ENCODE results near the gene ACVR2B.

DNA sequence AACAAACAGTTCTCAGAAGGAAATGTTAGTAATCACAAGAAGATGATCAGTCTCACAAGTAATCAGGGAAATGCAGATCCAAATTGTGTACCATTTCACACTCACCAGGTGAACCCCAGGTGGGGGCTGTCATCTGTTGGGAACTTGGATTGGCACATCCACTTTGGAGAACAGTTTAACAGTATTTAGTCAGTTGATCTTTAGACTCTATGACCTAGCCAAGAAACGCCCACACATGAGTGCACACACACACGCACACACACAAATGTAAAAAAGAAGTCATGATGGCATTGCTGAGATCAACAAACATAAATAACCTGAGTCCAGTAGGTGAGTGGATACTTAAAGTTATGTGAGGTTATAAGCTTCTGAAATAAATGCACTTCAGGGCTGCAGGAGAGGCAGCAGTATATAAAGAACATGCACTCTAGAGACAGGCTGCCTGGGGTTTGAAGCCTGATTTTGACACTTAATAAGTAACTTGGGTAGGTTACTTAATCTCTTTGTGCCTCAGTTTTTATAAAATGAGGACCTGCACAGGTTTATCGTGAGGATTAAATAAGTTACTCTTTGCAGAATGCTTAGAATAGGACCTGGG lies 17.7 kb downstream of the ACVR2B start:
- TF ChIP-seq, protein P1, sequence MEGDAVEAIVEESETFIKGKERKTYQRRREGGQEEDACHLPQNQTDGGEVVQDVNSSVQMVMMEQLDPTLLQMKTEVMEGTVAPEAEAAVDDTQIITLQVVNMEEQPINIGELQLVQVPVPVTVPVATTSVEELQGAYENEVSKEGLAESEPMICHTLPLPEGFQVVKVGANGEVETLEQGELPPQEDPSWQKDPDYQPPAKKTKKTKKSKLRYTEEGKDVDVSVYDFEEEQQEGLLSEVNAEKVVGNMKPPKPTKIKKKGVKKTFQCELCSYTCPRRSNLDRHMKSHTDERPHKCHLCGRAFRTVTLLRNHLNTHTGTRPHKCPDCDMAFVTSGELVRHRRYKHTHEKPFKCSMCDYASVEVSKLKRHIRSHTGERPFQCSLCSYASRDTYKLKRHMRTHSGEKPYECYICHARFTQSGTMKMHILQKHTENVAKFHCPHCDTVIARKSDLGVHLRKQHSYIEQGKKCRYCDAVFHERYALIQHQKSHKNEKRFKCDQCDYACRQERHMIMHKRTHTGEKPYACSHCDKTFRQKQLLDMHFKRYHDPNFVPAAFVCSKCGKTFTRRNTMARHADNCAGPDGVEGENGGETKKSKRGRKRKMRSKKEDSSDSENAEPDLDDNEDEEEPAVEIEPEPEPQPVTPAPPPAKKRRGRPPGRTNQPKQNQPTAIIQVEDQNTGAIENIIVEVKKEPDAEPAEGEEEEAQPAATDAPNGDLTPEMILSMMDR (IDR thresholded peaks at IDR 0.05 in 2 of 3, conservative IDR thresholded peaks at IDR 0.05 in 1 of 3; ENCODE audit: borderline replicate concordance in 1 of 3, insufficient read depth in 1 of 3, low read depth in 2 of 3, low read length in 2 of 3) = no peak
- TF ChIP-seq POLR2AphosphoS5 (IDR thresholded peaks at IDR 0.05; ENCODE audit: low read depth, low read length) = no peak
- no peak for TF ChIP-seq JUND (IDR thresholded peaks at IDR 0.05)
- TF ChIP-seq, protein P2, sequence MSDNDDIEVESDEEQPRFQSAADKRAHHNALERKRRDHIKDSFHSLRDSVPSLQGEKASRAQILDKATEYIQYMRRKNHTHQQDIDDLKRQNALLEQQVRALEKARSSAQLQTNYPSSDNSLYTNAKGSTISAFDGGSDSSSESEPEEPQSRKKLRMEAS (IDR thresholded peaks at IDR 0.05) = no peak
- no peak for TF ChIP-seq POLR2A (IDR thresholded peaks at IDR 0.05; ENCODE audit: borderline replicate concordance, extremely low read depth, insufficient read depth, insufficient read length)
- TF ChIP-seq EGR1 (IDR thresholded peaks at IDR 0.05; ENCODE audit: low read depth) = no peak
- TF ChIP-seq EZH2 (IDR thresholded peaks at IDR 0.05) = no peak
- TF ChIP-seq, protein P3, sequence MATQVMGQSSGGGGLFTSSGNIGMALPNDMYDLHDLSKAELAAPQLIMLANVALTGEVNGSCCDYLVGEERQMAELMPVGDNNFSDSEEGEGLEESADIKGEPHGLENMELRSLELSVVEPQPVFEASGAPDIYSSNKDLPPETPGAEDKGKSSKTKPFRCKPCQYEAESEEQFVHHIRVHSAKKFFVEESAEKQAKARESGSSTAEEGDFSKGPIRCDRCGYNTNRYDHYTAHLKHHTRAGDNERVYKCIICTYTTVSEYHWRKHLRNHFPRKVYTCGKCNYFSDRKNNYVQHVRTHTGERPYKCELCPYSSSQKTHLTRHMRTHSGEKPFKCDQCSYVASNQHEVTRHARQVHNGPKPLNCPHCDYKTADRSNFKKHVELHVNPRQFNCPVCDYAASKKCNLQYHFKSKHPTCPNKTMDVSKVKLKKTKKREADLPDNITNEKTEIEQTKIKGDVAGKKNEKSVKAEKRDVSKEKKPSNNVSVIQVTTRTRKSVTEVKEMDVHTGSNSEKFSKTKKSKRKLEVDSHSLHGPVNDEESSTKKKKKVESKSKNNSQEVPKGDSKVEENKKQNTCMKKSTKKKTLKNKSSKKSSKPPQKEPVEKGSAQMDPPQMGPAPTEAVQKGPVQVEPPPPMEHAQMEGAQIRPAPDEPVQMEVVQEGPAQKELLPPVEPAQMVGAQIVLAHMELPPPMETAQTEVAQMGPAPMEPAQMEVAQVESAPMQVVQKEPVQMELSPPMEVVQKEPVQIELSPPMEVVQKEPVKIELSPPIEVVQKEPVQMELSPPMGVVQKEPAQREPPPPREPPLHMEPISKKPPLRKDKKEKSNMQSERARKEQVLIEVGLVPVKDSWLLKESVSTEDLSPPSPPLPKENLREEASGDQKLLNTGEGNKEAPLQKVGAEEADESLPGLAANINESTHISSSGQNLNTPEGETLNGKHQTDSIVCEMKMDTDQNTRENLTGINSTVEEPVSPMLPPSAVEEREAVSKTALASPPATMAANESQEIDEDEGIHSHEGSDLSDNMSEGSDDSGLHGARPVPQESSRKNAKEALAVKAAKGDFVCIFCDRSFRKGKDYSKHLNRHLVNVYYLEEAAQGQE (IDR thresholded peaks at IDR 0.05; ENCODE audit: low read depth) = no peak
- TF ChIP-seq SP1 (IDR thresholded peaks at IDR 0.05; ENCODE audit: low read depth) = no peak
- TF ChIP-seq ZFX (IDR thresholded peaks at IDR 0.05) = no peak
- TF ChIP-seq CEBPB (IDR thresholded peaks at IDR 0.05; ENCODE audit: low read depth) = no peak
